K562 (cell line): ENCODE measurements around the gene CAPN2. TPM values are rescaled to one million over a fixed set of nuclear protein-coding genes. Genes with fewer than 3 reads are reported as not detected.

Source experiments
- ATAC-seq: fragments of 200-7000 bp; cut with Tn5 transposase; 3 replicates; pipeline ENCODE4 v1.9.1; 2020; ENCODE audit warnings: moderate library complexity
- BruUV-seq: library from RNA; stranded (reverse); fragments of 400-500 nt; replicated peaks from 2 replicates; lab custom pipeline; 2021; lab: Mats Ljungman, UMichigan
- CTCF ChIA-PET: fragments of 300-600 bp; formaldehyde crosslinking; extraction: SDS; loops from one replicate; lab custom pipeline; 2021; ENCODE audit warnings: low intra/inter-chr PET ratio; lab: Yijun Ruan, JAX
- POLR2A ChIA-PET: fragments of 300-600, 350-650 bp; sonication (Branson Sonifier 250); formaldehyde crosslinking; extraction: SDS; loops from one replicate; lab custom pipeline; 2021; ENCODE audit warnings: antibody characterized with exemption, inconsistent platforms; lab: Yijun Ruan, JAX
- DNase-seq, 4 experiments: peaks; one replicate each; pipeline versions ENCODE4 v3.0.0 to v3.0.0-alpha.2; 2011 to 2018; ENCODE audit warnings: low spot score in 3 of 4, mixed read lengths in 3 of 4; ENCODE audit errors: extremely low read depth in 1 of 4
- FAIRE-seq: peaks from 2 replicates; lab custom pipeline; 2011; peaks lifted over from hg19 to GRCh38; lab: Jason Lieb, UNC
- H2AFZ ChIP-seq: 2 replicates; pipeline ENCODE4 v1.6.0; 2011; ENCODE audit warnings: low read depth, low read length, control low read depth, inconsistent platforms
- H3K27ac ChIP-seq: fragments of 200-600 bp; 3 replicates; pipeline ENCODE4 v1.8.0; 2011; ENCODE audit warnings: low read depth, mild to moderate bottlenecking, control low read depth, inconsistent platforms, low read length, moderate library complexity, mixed read lengths; ENCODE audit errors: extremely low read depth
- H3K27me3 ChIP-seq, 2 experiments: fragments of 300-600 bp in 1 of 2; 2 replicates in 1 of 2; 3 replicates in 1 of 2; pipeline versions ENCODE4 v1.6.0 to v1.8.0; 2011; ENCODE audit warnings: inconsistent platforms in 2 of 2, low read length in 2 of 2, mild to moderate bottlenecking in 1 of 2, mixed read lengths in 1 of 2, moderate library complexity in 1 of 2; ENCODE audit not compliant: control insufficient read depth in 2 of 2, insufficient read depth in 2 of 2
- H3K36me3 ChIP-seq: fragments of 300-600 bp; 3 replicates; pipeline ENCODE4 v1.8.0; 2011; ENCODE audit warnings: mild to moderate bottlenecking, low read length, inconsistent platforms; ENCODE audit not compliant: control insufficient read depth, insufficient read depth
- H3K4me1 ChIP-seq, 2 experiments: fragments of 200-600 bp in 1 of 2; replicated peaks in 1 of 2; 2 replicates in 1 of 2; 3 replicates in 1 of 2; pipeline versions ENCODE4 v1.5.1 to v1.8.0; 2011; ENCODE audit warnings: inconsistent platforms in 2 of 2, low read length in 2 of 2, mild to moderate bottlenecking in 1 of 2, mixed read lengths in 1 of 2, moderate library complexity in 1 of 2; ENCODE audit not compliant: control insufficient read depth in 2 of 2, insufficient read depth in 2 of 2
- H3K4me2 ChIP-seq: 2 replicates; pipeline ENCODE4 v1.6.1; 2011; ENCODE audit warnings: low read length, control low read depth, inconsistent platforms, mixed read lengths; ENCODE audit not compliant: insufficient read depth
- H3K4me3 ChIP-seq: fragments of 200-600 bp; sonication (generic), shearing (Covaris generic); 2 replicates; pipeline ENCODE4 v1.5.1; 2016; ENCODE audit warnings: control low read depth, inconsistent platforms
- H3K79me2 ChIP-seq: fragments of 200-600 bp; 3 replicates; pipeline ENCODE4 v1.8.0; 2011; ENCODE audit warnings: low read length, inconsistent platforms; ENCODE audit not compliant: control insufficient read depth, insufficient read depth
- H3K9ac ChIP-seq, 2 experiments: 2 replicates each; pipeline versions ENCODE4 v1.6.0 to v1.6.1; 2011; ENCODE audit warnings: low read depth in 2 of 2, low read length in 2 of 2, control low read depth in 1 of 2, inconsistent platforms in 1 of 2, mild to moderate bottlenecking in 1 of 2, mixed read lengths in 1 of 2; ENCODE audit not compliant: insufficient read depth in 1 of 2
- H3K9me1 ChIP-seq: one replicate; pipeline ENCODE4 v1.6.0; 2011; ENCODE audit warnings: inconsistent platforms, mild to moderate bottlenecking, low read length, moderate library complexity; ENCODE audit not compliant: control insufficient read depth, insufficient read depth
- H3K9me3 ChIP-seq: replicated peaks from 2 replicates; pipeline ENCODE4 v1.5.1; 2011; ENCODE audit warnings: low read depth, low read length, inconsistent platforms; ENCODE audit not compliant: control insufficient read depth, insufficient read depth
- H4K20me1 ChIP-seq: replicated peaks from 2 replicates; pipeline ENCODE4 v1.6.1; 2011; ENCODE audit warnings: low read length, inconsistent platforms, mixed read lengths; ENCODE audit not compliant: control insufficient read depth, insufficient read depth
- DPF2 ChIP-seq: fragments of 450-650 bp; IDR thresholded peaks from 2 replicates; pipeline ENCODE4 v1.6.1; 2016
- KDM1A ChIP-seq, 2 experiments: fragments of 450-650 bp; IDR thresholded peaks; 2 replicates each; pipeline ENCODE4 v1.6.1; 2016; ENCODE audit warnings: mild to moderate bottlenecking in 2 of 2
- RBM25 ChIP-seq: fragments of 200-400 bp; formaldehyde crosslinking; IDR thresholded peaks from 2 replicates; pipeline ENCODE4 v1.6.1; 2018; ENCODE audit warnings: low read length, low read depth, moderate library complexity; ENCODE audit not compliant: severe bottlenecking
- RBM39 ChIP-seq: fragments of 200-400 bp; formaldehyde crosslinking; optimal IDR thresholded peaks from 2 replicates; pipeline ENCODE3; 2018; ENCODE audit warnings: low read depth, low read length
- RFX5 ChIP-seq: IDR thresholded peaks from 2 replicates; pipeline ENCODE4 v1.6.1; 2011; ENCODE audit warnings: low read depth, mild to moderate bottlenecking, improper control_type of control experiment, low read length
- ZBTB49 ChIP-seq: sonication (generic); formaldehyde crosslinking; IDR thresholded peaks from 2 replicates; pipeline ENCODE4 v1.8.0; 2022; ENCODE audit warnings: missing genetic modification reagents, mild to moderate bottlenecking, borderline replicate concordance
- ZNF124 ChIP-seq: sonication (generic); formaldehyde crosslinking; IDR thresholded peaks from 2 replicates; pipeline ENCODE4 v1.8.1; 2022; ENCODE audit warnings: missing genetic modification reagents
- ZNF134 ChIP-seq: fragments of 250-450 bp; sonication (Bioruptor Pico); conservative IDR thresholded peaks from 2 replicates; pipeline ENCODE4 v1.4.0; 2020
- ZNF263 ChIP-seq: sonication (generic); formaldehyde crosslinking; IDR thresholded peaks from 2 replicates; pipeline ENCODE4 v1.8.0; 2022; ENCODE audit warnings: mild to moderate bottlenecking, missing genetic modification reagents, borderline replicate concordance
- WGBS: fragments of 100-300 bp; shearing (Covaris generic); methylation state at CpG from one replicate; pipeline ENCODE4 v1.1.6; 2016; ENCODE audit warnings: low coverage, mixed read lengths; ENCODE audit not compliant: insufficient coverage; ENCODE audit errors: missing lambda C conversion rate; 5-methylcytosine and 5-hydroxymethylcytosine counted together
- in situ Hi-C: fragments of 300-500 bp; cut with MboI; formaldehyde crosslinking; loops from 4 replicates; pipeline ENCODE4 v1.15.0; 2018; ENCODE audit warnings: inconsistent platforms, mixed read lengths
- intact Hi-C: fragments of 100-400 bp; cut with micrococcal nuclease; formaldehyde crosslinking; loops from 2 replicates; pipeline ENCODE4 v1.14.2; 2022
- polyA plus RNA-seq, 8 experiments: library from polyadenylated mRNA; depleted of rRNA in 4 of 8; stranded (reverse) in 5 of 8; unstranded in 3 of 8; fragments of >200 nt; fragmentation: Nextera tagmentation in 2 of 8; fragmentation: Illumina TruSeq in 1 of 8; extraction: Ambion mirVana in 2 of 8; extraction: Trizol in 1 of 8; gene quantifications; 2 replicates each; pipeline versions ENCODE4 v1.2.1 to v1.2.3, GENCODE V29; 2011 to 2014; ENCODE audit warnings: inconsistent platforms in 1 of 8, missing spikeins in 1 of 8
- total RNA-seq, 7 experiments: library from RNA; depleted of rRNA in 6 of 7; stranded (reverse); fragments of >200 nt in 6 of 7; fragmentation: Illumina TruSeq in 2 of 7; extraction: Trizol in 2 of 7; gene quantifications; 2 replicates each; pipeline versions ENCODE4 v1.2.1 to v1.2.3, GENCODE V29; 2011 to 2021; ENCODE audit warnings: low replicate concordance in 1 of 7
- TF ChIP-seq, protein P1 (sequence below): fragments of 150-350 bp; conservative IDR thresholded peaks from 2 replicates; pipeline ENCODE4 v1.6.1; 2014; ENCODE audit warnings: low read length
- TF ChIP-seq, protein P2 (sequence below): sonication (generic); formaldehyde crosslinking; IDR thresholded peaks from 2 replicates; pipeline ENCODE4 v1.8.0; 2023; ENCODE audit warnings: missing genetic modification reagents, mild to moderate bottlenecking, borderline replicate concordance

CAPN2 gene
- total and polyA plus RNA-seq, 9 of the 15 experiments (the other 6 are each of a cell fraction or from before 2014, with no cell fraction given): 24.6 to 157 (median 101) TPM

- TF ChIP-seq RFX5 (no peak), ZNF124 (CRISPR knock-in tag) (no peak), ZBTB49 (no peak), ZNF263 (CRISPR knock-in tag) (no peak)
These were observed 12.0 kb downstream of the CAPN2 start (continued) for GRCh38 chr1:223724376-223724775.

DNA sequence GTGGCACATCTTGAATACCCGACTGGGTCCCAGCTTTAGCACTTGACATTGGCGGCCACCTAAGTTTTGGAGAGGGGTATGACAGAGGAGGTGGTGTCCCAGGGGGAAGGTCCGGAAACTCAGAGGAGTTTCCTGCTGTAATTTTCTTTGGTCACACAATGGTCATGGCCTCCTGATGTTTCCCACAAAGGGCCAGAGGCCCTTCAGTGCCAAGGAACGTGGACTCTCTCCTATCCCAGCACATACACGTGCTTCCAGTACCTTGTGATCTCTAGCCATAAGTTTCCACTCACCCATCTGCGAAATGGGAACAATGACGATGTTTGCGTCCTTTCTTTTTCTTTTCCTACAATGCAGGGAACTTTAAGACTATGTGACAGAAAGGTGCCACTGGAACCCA lies 13.2 kb downstream of the CAPN2 start:
- Histone ChIP-seq H3K4me1 (peaks cover 15 to 22% of the 10 kb centered on the region in 2 experiments), H3K27ac (peak overlapping the region; percentile 81; the same call in 2 of the 3 replicates), H3K4me3 (no peak overlapping the region), H3K9me1 (no peaks in the 10 kb centered on the region), H3K27me3 (no peaks in the 10 kb centered on the region), H3K79me2 (peaks cover 24% of the 10 kb centered on the region), H3K9ac (peak overlapping the region; percentile 8 to 40; a peak in 1 of 4 replicates), H4K20me1 (no peaks in the 10 kb centered on the region), H3K36me3 (peaks cover 55% of the 10 kb centered on the region; the same call in 2 of the 3 replicates), H3K4me2 (no peak overlapping the region), H3K9me3 (no peaks in the 10 kb centered on the region), H2AFZ (no peak overlapping the region)
- FAIRE-seq (no peak), ATAC-seq (no peak), DNase-seq (no peak)
- ChIA-PET CTCF (no interaction called here), POLR2A (interaction anchor here (1.7 to 2.3 kb wide), 2 partner anchors 10 to 13 kb away, joined by 6 read pairs; no protein-coding TSS in a partner anchor)
- in situ Hi-C loops: no loop called here
- no TSS peak for BruUV-seq
- intact Hi-C loops: loop anchor here (5.0 kb wide), 1 partner anchor 1988 kb away; no protein-coding TSS in a partner anchor
- no peak for TF ChIP-seq RBM39
- TF ChIP-seq, protein P1, sequence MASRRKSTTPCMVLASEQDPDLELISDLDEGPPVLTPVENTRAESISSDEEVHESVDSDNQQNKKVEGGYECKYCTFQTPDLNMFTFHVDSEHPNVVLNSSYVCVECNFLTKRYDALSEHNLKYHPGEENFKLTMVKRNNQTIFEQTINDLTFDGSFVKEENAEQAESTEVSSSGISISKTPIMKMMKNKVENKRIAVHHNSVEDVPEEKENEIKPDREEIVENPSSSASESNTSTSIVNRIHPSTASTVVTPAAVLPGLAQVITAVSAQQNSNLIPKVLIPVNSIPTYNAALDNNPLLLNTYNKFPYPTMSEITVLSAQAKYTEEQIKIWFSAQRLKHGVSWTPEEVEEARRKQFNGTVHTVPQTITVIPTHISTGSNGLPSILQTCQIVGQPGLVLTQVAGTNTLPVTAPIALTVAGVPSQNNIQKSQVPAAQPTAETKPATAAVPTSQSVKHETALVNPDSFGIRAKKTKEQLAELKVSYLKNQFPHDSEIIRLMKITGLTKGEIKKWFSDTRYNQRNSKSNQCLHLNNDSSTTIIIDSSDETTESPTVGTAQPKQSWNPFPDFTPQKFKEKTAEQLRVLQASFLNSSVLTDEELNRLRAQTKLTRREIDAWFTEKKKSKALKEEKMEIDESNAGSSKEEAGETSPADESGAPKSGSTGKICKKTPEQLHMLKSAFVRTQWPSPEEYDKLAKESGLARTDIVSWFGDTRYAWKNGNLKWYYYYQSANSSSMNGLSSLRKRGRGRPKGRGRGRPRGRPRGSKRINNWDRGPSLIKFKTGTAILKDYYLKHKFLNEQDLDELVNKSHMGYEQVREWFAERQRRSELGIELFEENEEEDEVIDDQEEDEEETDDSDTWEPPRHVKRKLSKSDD: no peak
- TF ChIP-seq DPF2: no peak
- TF ChIP-seq KDM1A (IDR thresholded peaks at IDR 0.05): peak in 1 of 2 experiments; percentile 18; a peak in 1 of 4 replicates
- TF ChIP-seq, protein P2, sequence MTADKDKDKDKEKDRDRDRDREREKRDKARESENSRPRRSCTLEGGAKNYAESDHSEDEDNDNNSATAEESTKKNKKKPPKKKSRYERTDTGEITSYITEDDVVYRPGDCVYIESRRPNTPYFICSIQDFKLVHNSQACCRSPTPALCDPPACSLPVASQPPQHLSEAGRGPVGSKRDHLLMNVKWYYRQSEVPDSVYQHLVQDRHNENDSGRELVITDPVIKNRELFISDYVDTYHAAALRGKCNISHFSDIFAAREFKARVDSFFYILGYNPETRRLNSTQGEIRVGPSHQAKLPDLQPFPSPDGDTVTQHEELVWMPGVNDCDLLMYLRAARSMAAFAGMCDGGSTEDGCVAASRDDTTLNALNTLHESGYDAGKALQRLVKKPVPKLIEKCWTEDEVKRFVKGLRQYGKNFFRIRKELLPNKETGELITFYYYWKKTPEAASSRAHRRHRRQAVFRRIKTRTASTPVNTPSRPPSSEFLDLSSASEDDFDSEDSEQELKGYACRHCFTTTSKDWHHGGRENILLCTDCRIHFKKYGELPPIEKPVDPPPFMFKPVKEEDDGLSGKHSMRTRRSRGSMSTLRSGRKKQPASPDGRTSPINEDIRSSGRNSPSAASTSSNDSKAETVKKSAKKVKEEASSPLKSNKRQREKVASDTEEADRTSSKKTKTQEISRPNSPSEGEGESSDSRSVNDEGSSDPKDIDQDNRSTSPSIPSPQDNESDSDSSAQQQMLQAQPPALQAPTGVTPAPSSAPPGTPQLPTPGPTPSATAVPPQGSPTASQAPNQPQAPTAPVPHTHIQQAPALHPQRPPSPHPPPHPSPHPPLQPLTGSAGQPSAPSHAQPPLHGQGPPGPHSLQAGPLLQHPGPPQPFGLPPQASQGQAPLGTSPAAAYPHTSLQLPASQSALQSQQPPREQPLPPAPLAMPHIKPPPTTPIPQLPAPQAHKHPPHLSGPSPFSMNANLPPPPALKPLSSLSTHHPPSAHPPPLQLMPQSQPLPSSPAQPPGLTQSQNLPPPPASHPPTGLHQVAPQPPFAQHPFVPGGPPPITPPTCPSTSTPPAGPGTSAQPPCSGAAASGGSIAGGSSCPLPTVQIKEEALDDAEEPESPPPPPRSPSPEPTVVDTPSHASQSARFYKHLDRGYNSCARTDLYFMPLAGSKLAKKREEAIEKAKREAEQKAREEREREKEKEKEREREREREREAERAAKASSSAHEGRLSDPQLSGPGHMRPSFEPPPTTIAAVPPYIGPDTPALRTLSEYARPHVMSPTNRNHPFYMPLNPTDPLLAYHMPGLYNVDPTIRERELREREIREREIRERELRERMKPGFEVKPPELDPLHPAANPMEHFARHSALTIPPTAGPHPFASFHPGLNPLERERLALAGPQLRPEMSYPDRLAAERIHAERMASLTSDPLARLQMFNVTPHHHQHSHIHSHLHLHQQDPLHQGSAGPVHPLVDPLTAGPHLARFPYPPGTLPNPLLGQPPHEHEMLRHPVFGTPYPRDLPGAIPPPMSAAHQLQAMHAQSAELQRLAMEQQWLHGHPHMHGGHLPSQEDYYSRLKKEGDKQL (CRISPR knock-in tag): 0 out of 2 replicates have a peak, but pooled peaks have one; percentile 8
- no peak for TF ChIP-seq ZNF134 (CRISPR knock-in tag)
- peak; percentile 11 for TF ChIP-seq RBM25
- 85% methylated on average over 8 of the region's 8 CpGs for WGBS
